Activated CD8-positive, alpha-beta memory T cell treated with anti-CD3 and anti-CD28 coated beads for 36 hours (primary cell): ENCODE results near the gene KCNQ1. TPM values are rescaled to one million over a fixed set of nuclear protein-coding genes. Genes with fewer than 3 reads are reported as not detected.

Experiments used
- CTCF ChIA-PET: fragments of 350-600 bp; sonication (Branson Sonifier 250); formaldehyde crosslinking; loops from one replicate; lab custom pipeline; 2021; ENCODE audit warnings: antibody characterized with exemption; lab: Charles Lee
- POLR2A ChIA-PET: fragments of 350-600 bp; sonication (Branson Sonifier 250); formaldehyde crosslinking; loops from one replicate; lab custom pipeline; 2021; ENCODE audit warnings: antibody characterized with exemption; lab: Charles Lee
- total RNA-seq, 2 experiments: library from RNA; stranded (reverse); gene quantifications; one replicate each; pipeline ENCODE4 v1.2.3, GENCODE V29; 2021

The KCNQ1 gene
- total RNA-seq, 2 experiments from 2014 or later, result 3.1 to 3.9 TPM

DNA sequence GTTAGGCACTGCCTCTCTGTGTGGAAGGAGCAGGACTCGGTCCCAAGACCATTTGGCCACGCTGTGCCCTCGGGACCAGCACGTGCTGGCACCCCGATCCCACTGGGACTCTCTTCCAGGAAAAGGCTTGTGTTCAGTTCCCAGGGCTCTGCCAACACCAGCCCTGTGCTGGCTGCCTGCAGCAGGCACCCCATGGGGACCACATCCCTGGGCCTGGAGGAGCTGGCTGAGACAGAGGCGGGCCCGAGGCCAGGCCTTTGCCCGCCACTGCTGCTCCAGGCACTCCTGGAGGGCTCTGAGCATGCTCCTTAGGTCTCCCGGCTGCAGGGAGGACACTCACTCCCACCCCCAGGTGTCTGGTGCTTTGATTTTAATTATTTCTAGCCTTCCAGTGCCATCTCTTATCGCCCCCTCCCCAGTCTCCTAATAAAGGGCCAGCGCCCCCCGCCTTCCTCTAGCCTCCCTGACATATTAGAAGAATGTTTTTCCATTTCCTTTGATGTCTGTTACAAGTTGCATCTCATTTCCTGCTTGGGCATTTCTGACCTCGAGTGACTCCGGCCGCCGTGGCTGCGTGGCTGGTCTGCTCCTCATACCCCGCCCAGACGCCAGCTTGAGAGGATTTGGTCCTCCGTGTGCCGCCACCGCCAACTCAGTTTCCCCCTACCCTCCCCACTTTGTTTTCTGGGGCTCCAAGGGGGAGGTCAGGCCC lies 426.3 kb downstream of the KCNQ1 start:
- ChIA-PET POLR2A (no interaction called here), CTCF (no interaction called here)

DNA sequence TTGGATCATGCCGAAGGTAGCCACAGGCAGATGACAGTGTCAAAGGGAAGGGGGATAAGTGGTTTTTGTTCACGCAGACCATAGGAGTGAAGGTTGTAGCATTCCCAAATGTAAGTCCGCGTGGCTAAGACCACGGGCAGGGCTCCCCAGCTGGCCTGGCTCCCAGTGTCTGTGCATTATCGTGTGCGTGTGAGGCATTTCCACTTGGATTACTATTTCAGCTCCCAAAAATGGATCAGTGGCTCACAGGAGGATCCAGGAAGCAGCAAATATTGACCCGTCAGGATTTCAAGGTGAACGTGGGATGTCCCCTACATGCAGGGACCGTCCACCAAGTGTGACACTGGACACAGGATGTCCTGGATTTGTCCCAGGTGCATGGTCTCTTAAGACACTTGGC lies 430.2 kb downstream of the KCNQ1 start:
- POLR2A ChIA-PET, result no interaction called here
- CTCF ChIA-PET, result no interaction called here

DNA sequence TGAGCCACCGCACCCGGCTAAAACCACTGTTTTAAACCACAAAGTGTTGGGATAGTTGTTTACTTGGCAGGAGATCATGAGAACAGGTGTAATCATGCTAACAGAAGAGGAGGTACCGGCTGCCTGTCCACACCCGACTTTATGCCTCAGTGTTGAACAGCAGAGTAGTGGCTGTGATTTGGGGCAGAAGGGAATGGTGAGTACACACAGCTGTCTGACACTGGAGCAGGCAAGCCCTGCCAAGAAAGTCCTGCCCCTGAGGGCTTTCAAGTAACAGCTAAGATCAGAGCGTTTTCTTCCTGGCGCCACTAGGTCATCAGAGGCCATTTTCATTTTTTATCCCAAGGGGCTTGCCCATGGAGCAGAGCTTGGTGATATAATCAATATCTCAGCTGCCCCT lies 432.7 kb downstream of the KCNQ1 start:
- POLR2A ChIA-PET, result no interaction called here
- CTCF ChIA-PET, result interaction anchor here (1.0 to 3.0 kb wide), 2 partner anchors 11 to 14 kb away, joined by 5 to 9 read pairs; no protein-coding TSS in a partner anchor

DNA sequence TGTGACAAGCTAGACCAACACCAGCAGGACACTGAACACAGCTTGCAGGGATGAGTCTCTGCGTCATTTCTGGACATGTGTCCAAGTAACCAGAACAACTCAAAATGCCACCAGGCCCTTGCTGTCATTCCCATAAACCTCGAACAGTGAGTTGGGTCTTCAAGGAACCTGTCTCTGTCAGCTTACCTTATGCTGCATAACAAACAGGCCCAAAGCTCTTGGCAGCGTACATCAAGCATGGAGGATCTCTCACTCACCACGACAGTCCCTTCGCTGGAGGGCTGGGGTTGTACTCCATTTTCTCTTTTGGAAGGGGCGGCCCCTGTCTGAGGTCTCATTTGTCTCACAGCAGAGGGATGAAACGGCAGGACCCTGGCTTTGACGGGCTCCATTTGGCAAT lies 434.0 kb downstream of the KCNQ1 start:
- ChIA-PET CTCF (interaction anchor here (0.7 to 3.0 kb wide), 3 partner anchors 9 to 346 kb away, joined by 3 to 9 read pairs (median 6); no protein-coding TSS in a partner anchor), POLR2A (no interaction called here)

GRCh38 chr11:2880646-2881045 lies 435.8 kb downstream of the KCNQ1 start:
- POLR2A ChIA-PET, result no interaction called here
- CTCF ChIA-PET, result no interaction called here

DNA sequence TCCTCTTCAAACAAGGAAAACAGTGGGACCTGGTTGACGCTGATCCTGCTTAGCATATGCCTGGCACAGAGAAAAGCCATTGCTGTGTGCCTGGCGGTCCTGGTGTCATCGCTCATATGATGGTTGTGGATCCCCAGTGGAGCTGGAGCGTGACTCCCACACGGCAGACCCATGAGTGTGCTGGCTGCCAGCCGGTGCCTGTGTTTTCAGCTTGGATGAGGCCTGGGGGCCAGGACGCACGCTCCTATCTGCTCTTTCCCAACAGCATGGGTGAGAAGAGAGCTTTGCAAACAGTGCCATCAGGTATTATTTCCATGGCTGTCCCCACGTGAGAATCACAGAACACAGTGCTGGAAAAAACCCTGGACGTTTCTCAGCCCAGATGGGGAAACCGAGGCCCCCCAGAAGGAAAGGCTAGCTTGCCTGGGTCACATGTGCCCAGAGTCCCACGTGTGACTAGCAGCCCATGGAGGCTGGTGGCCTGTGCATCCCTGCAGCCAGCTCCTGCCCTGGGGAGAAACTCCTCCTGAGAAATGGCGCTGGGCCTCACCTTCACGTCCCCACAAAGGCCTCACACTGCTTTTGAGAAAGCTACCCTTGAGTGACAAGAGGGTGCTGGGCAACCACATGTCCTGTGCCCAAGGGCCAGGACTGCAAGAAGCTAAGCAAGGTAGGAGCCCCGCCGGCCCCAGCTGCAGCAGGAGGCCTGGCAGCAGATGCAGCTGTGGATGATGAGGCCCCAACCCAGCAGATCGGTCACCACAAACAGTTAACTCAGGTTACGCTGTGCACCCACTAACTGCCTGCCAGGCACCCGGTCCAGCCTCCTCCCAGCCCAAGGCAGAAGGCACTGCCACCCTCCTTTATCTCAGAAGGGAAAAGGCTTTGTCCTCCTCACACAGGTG lies 436.5 kb downstream of the KCNQ1 start:
- POLR2A ChIA-PET, result no interaction called here
- CTCF ChIA-PET, result interaction anchor here (0.5 to 1.4 kb wide), 3 partner anchors 29 to 462 kb away, joined by 3 to 5 read pairs (median 4); no protein-coding TSS in a partner anchor

DNA sequence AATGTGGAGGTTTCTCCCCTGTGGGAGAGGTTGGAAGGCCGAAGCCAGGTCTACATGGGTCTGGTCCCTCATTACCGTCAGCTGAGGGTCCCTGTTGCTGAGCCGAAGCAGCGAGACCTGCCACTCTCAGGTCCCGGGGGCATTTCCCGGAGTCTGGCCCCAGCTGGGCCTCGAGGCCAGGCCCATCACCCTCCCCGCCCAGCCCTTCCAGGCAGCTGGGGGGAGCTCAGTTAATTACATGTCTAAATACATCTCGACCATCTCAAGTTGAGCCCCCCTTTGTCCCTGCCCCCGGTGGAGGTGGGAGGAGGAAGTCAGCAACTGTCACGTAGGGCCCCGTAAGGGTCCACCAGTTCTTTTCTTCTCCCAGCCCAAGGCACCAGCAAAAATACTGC lies 437.2 kb downstream of the KCNQ1 start:
- POLR2A ChIA-PET, result no interaction called here
- CTCF ChIA-PET, result interaction anchor here (1.4 kb wide), 1 partner anchor 462 kb away, joined by 3 read pairs; no protein-coding TSS in a partner anchor

GRCh38 chr11:2882396-2883110 lies 437.7 kb downstream of the KCNQ1 start:
- POLR2A ChIA-PET, result no interaction called here
- CTCF ChIA-PET, result interaction anchor here (1.4 to 1.6 kb wide), 2 partner anchors 349 to 463 kb away, joined by 3 to 6 read pairs; no protein-coding TSS in a partner anchor

GRCh38 chr11:2883640-2883978 lies 438.8 kb downstream of the KCNQ1 start:
- ChIA-PET POLR2A (no interaction called here), CTCF (interaction anchor here (0.6 to 1.6 kb wide), 2 partner anchors 350 to 603 kb away, joined by 3 to 6 read pairs; no protein-coding TSS in a partner anchor)

DNA sequence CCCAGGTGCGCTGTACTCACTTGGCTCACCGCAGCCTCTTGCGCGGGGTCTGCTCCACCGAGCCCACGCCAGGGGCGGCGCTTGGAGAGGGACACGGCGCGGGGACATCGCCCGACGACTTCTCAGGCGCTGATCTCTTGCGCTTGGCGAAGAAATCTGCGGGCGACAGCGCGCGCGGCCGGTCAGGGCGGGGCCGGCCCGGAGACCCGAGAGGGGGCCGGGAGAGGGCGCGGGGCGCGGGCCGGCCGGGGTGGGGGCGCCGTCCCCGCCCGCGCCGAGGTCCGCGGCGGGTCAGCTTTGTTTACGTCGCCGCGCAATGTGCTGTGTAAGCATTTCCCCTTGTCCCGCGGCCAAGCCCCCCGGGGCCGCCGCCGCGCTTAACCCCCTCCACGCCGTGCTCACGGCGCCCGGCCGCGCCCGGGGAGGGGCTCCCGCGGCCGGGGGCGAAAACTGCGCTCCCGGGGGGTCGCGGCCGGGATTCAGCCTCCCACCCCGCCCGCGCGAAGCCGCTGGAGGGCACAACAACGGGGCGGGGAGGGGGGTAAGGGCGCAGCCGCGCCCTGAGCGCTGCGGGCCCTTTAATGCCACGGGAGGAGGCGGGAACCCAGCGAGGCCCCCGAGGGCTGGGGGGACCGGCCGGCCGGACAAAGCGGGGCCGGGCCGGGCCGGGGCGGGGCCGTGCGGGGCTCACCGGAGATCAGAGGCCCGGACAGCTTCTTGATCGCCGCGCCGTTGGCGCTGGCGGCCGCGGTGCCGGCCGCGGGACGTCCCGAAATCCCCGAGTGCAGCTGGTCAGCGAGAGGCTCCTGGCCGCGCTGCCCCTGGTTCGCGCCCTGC lies 439.4 kb downstream of the KCNQ1 start:
- POLR2A ChIA-PET, result no interaction called here
- CTCF ChIA-PET, result interaction anchor here (0.6 to 12.1 kb wide), 5 partner anchors 8 to 604 kb away, joined by 3 to 268 read pairs (median 4); no protein-coding TSS in a partner anchor

DNA sequence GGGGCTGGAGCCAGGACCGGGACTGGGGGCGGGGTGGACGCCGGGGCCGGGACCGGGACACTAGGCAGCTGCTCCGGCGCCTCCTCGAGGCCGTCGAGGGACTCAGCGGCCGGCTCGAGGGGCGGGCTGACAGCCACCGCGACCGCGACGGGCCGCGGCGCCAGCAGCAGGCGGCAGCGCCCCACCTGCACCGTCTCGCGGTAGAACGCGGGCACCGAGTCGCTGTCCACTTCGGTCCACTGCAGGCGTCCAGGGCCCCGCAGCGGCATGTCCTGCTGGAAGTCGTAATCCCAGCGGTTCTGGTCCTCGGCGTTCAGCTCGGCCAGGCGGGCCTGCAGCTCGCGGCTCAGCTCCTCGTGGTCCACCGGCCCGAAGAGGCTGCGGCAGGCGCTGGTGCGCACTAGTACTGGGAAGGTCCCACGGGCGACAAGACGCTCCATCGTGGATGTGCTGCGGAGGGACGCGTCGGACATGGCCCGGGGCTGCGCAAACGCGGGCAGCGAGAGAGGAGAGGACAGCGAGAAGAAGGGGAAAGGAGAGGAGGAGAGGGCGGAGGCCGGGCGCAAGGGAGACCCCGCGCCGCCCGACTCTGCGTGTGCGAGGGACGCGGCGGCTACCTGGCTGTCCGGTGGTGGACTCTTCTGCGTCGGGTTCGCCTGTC lies 440.3 kb downstream of the KCNQ1 start:
- POLR2A ChIA-PET, result no interaction called here
- CTCF ChIA-PET, result interaction anchor here (0.9 to 12.1 kb wide), 3 partner anchors 9 to 351 kb away, joined by 3 to 268 read pairs (median 4); no protein-coding TSS in a partner anchor

GRCh38 chr11:2885678-2886081 lies 440.9 kb downstream of the KCNQ1 start, which contains the start of gene CDKN1C:
Gene CDKN1C (minus strand): TSS chr11:2885775. CDS start chr11:2885456, 319 bp downstream.
- POLR2A ChIA-PET, result no interaction called here
- CTCF ChIA-PET, result interaction anchor here (1.2 to 12.1 kb wide), 2 partner anchors 9 to 351 kb away, joined by 3 to 268 read pairs; no protein-coding TSS in a partner anchor

DNA sequence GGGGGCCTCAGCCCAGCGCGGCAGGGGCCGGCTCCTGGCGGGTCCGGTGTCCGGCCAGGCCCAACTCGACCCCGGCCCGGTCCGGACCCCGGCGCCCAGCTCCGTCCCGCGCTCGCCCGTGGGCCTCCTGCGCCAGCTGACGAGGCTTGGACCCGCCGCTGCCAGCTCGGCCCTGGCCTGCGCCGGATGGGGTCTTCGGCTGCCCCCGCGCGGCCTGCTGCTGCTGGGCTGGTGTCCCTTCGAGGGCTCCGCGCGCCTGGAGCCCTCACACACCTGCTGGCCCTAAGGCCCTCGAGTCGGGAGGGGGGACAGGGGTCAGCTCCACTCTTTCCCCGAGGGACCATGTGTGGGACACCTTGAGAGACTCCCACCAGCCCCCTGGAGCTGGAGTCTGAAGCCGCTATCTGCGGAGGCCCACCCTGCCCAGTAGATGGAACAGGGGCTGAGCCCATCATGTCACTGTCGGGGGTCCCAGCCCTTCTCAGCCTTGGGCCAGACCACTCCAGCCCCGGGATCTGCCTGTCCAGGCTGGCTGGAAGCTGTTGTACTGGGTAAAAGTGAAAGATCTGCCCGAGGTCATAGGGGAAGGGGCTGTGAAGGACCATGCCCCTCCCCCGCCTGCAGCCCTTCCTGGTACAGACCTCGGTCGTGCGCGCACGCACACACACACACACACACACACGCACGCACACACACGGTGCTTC lies 441.5 kb downstream of the KCNQ1 start:
- ChIA-PET CTCF (interaction anchor here (0.8 to 12.1 kb wide), 2 partner anchors 14 to 352 kb away, joined by 3 to 268 read pairs; no protein-coding TSS in a partner anchor), POLR2A (no interaction called here)

DNA sequence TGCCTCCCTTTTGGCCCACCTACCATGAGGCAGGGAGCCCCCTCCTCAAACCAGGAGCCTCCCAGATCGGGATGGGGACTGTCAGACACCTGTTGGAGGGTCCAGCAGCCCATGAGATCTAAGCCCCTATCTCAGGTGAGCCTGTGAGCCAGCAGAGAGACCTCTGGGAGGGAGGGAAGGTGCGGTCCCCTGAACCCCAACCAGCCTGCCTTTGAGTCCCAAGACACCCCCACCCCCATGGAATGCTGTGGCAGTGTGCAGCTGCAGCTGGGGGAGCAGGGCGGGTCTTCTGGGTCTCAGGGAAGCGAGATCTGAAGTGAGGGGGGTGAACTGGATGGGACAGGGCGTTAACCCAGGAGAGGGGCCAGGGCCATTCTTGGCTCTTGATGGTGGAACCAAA lies 442.1 kb downstream of the KCNQ1 start:
- ChIA-PET POLR2A (no interaction called here), CTCF (interaction anchor here (0.8 to 12.1 kb wide), 7 partner anchors 13 to 467 kb away, joined by 3 to 268 read pairs (median 4); no protein-coding TSS in a partner anchor)

- ChIA-PET CTCF (interaction anchor here (0.5 to 12.1 kb wide), 19 partner anchors 9 to 833 kb away, joined by 3 to 268 read pairs (median 3); no protein-coding TSS in a partner anchor), POLR2A (interaction anchor here (0.6 to 1.0 kb wide), 3 partner anchors 46 to 355 kb away, joined by 3 to 5 read pairs (median 3); no protein-coding TSS in a partner anchor)
Observed at GRCh38 chr11:2887515-2888195, 442.8 kb downstream of the KCNQ1 start.
